SJSA1 (cell line): Measurements from ENCODE around the gene COL13A1. TPM values are rescaled to one million over a fixed set of nuclear protein-coding genes. Genes with fewer than 3 reads are reported as not detected.

Experiments
- DNase-seq, 2 experiments: peaks; one replicate each; pipeline ENCODE4 v3.0.0-alpha.2; 2015 to 2020; ENCODE audit warnings: low spot score in 2 of 2, low read depth in 1 of 2
- H3K27ac ChIP-seq: fragments of 250-450 bp; sonication (Bioruptor Pico); 2 replicates; pipeline ENCODE4 v1.5.1; 2020; ENCODE audit warnings: mild to moderate bottlenecking, moderate library complexity
- H3K27me3 ChIP-seq: fragments of 250-450 bp; sonication (Bioruptor Pico); replicated peaks from 2 replicates; pipeline ENCODE4 v1.5.1; 2020; ENCODE audit warnings: mild to moderate bottlenecking, moderate library complexity
- H3K36me3 ChIP-seq: fragments of 250-450 bp; sonication (Bioruptor Pico); 2 replicates; pipeline ENCODE4 v1.5.1; 2020; ENCODE audit warnings: mild to moderate bottlenecking
- H3K4me1 ChIP-seq: fragments of 250-450 bp; sonication (Bioruptor Pico); replicated peaks from 2 replicates; pipeline ENCODE4 v1.6.1; 2021; ENCODE audit warnings: mild to moderate bottlenecking
- H3K4me3 ChIP-seq: fragments of 250-450 bp; sonication (Bioruptor Pico); 2 replicates; pipeline ENCODE4 v1.5.1; 2020; ENCODE audit warnings: mild to moderate bottlenecking
- H3K9me3 ChIP-seq: fragments of 250-450 bp; sonication (Bioruptor Pico); replicated peaks from 2 replicates; pipeline ENCODE4 v1.5.1; 2020; ENCODE audit warnings: mild to moderate bottlenecking
- total RNA-seq: library from RNA; depleted of rRNA; stranded (reverse); fragments of >200 nt; shearing (Covaris generic); gene quantifications from 2 replicates; pipeline ENCODE4 v1.2.3, GENCODE V29; 2014; rRNA removed

Gene COL13A1
- total RNA-seq, result 74.8 and 95.4 TPM in 2 replicates

GRCh38 chr10:69801434-69802315 lies at the start of gene COL13A1:
COL13A1 (plus strand) TSS chr10:69801906; CDS start chr10:69802424, 518 bp downstream.
- H3K27ac ChIP-seq, result peak within 1 kb of the TSS; percentile 51

GRCh38 chr10:69752479-69752878 lies 49.2 kb upstream of the COL13A1 start:
- no peak for DNase-seq
- no peak overlapping the region for H3K4me3 ChIP-seq
- peaks cover 7% of the 10 kb centered on the region for H3K4me1 ChIP-seq

More at GRCh38 chr10:69801434-69802315, at the start of gene COL13A1:
- Histone ChIP-seq H3K4me3 (peak within 1 kb of the TSS; percentile 75), H3K9me3 (no peaks in the 10 kb centered on the region), H3K27me3 (no peaks in the 10 kb centered on the region), H3K4me1 (peaks cover 43% of the 10 kb centered on the region), H3K36me3 (peaks cover 16% of the 10 kb centered on the region; the same call in 1 of the 2 replicates)
- DNase-seq, result peak; percentile 87 to 90

GRCh38 chr10:69756279-69756678 lies 45.4 kb upstream of the COL13A1 start:
- no peak for DNase-seq
- peaks cover 8% of the 10 kb centered on the region for H3K4me1 ChIP-seq
- no peak overlapping the region for H3K27ac ChIP-seq
- H3K4me3 ChIP-seq, result no peak overlapping the region
- H3K27me3 ChIP-seq, result no peaks in the 10 kb centered on the region
- H3K9me3 ChIP-seq, result no peaks in the 10 kb centered on the region
- no peaks in the 10 kb centered on the region for H3K36me3 ChIP-seq

More at GRCh38 chr10:69752479-69752878, 49.2 kb upstream of the COL13A1 start:
- no peak overlapping the region for H3K27ac ChIP-seq
- H3K27me3 ChIP-seq, result no peaks in the 10 kb centered on the region
- no peaks in the 10 kb centered on the region for H3K9me3 ChIP-seq
- no peaks in the 10 kb centered on the region for H3K36me3 ChIP-seq

- Histone ChIP-seq H3K27me3 (no peaks in the 10 kb centered on the region), H3K27ac (no peak overlapping the region), H3K4me1 (peaks cover 8% of the 10 kb centered on the region)
These were observed 44.5 kb upstream of the COL13A1 start for GRCh38 chr10:69757206-69757552.

GRCh38 chr10:69757553-69758309 lies 44.0 kb upstream of the COL13A1 start:
- H3K9me3 ChIP-seq, result no peaks in the 10 kb centered on the region
- peak; percentile 44 to 60 for DNase-seq
- no peaks in the 10 kb centered on the region for H3K36me3 ChIP-seq
- no peak overlapping the region for H3K27ac ChIP-seq
- no peaks in the 10 kb centered on the region for H3K27me3 ChIP-seq
- no peak overlapping the region for H3K4me3 ChIP-seq
- H3K4me1 ChIP-seq, result peaks cover 8% of the 10 kb centered on the region

More at GRCh38 chr10:69757206-69757552, 44.5 kb upstream of the COL13A1 start:
- H3K4me3 ChIP-seq, result no peak overlapping the region
- DNase-seq, result no peak
- no peaks in the 10 kb centered on the region for H3K9me3 ChIP-seq
- no peaks in the 10 kb centered on the region for H3K36me3 ChIP-seq

GRCh38 chr10:69758310-69758728 lies 43.4 kb upstream of the COL13A1 start:
- Histone ChIP-seq H3K4me1 (peaks cover 8% of the 10 kb centered on the region), H3K4me3 (no peak overlapping the region), H3K27ac (no peak overlapping the region), H3K9me3 (no peaks in the 10 kb centered on the region), H3K36me3 (no peaks in the 10 kb centered on the region), H3K27me3 (no peaks in the 10 kb centered on the region)
- no peak for DNase-seq

- no peak for DNase-seq
- Histone ChIP-seq H3K4me3 (no peak overlapping the region), H3K4me1 (peaks cover 8% of the 10 kb centered on the region), H3K9me3 (no peaks in the 10 kb centered on the region), H3K36me3 (no peaks in the 10 kb centered on the region), H3K27ac (no peak overlapping the region), H3K27me3 (no peaks in the 10 kb centered on the region)
These were observed 42.1 kb upstream of the COL13A1 start for GRCh38 chr10:69759641-69760040.

GRCh38 chr10:69760072-69760471 lies 41.6 kb upstream of the COL13A1 start:
- no peak overlapping the region for H3K4me3 ChIP-seq
- H3K9me3 ChIP-seq, result no peaks in the 10 kb centered on the region
- peaks cover 8% of the 10 kb centered on the region for H3K4me1 ChIP-seq
- H3K27me3 ChIP-seq, result no peaks in the 10 kb centered on the region
- H3K27ac ChIP-seq, result no peak overlapping the region
- DNase-seq, result no peak
- no peaks in the 10 kb centered on the region for H3K36me3 ChIP-seq

GRCh38 chr10:69761320-69761719 lies 40.4 kb upstream of the COL13A1 start:
- no peak overlapping the region for H3K27ac ChIP-seq
- H3K9me3 ChIP-seq, result no peaks in the 10 kb centered on the region
- no peaks in the 10 kb centered on the region for H3K36me3 ChIP-seq
- no peaks in the 10 kb centered on the region for H3K27me3 ChIP-seq
- H3K4me3 ChIP-seq, result no peak overlapping the region
- peaks cover 8% of the 10 kb centered on the region for H3K4me1 ChIP-seq
- DNase-seq, result no peak

GRCh38 chr10:69766161-69766910 lies 35.4 kb upstream of the COL13A1 start:
- Histone ChIP-seq H3K9me3 (no peaks in the 10 kb centered on the region), H3K27me3 (no peaks in the 10 kb centered on the region), H3K4me1 (peaks cover 21% of the 10 kb centered on the region), H3K4me3 (no peak overlapping the region), H3K36me3 (no peaks in the 10 kb centered on the region), H3K27ac (no peak overlapping the region)
- DNase-seq, result no peak

GRCh38 chr10:69767793-69768192 lies 33.9 kb upstream of the COL13A1 start:
- no peak overlapping the region for H3K27ac ChIP-seq
- no peaks in the 10 kb centered on the region for H3K9me3 ChIP-seq
- no peaks in the 10 kb centered on the region for H3K36me3 ChIP-seq
- no peaks in the 10 kb centered on the region for H3K27me3 ChIP-seq
- peaks cover 21% of the 10 kb centered on the region for H3K4me1 ChIP-seq
- DNase-seq, result no peak
- no peak overlapping the region for H3K4me3 ChIP-seq

GRCh38 chr10:69768386-69768785 lies 33.3 kb upstream of the COL13A1 start:
- H3K27ac ChIP-seq, result peak overlapping the region; percentile 89

GRCh38 chr10:69769395-69769992 lies 32.2 kb upstream of the COL13A1 start:
- Histone ChIP-seq H3K27me3 (no peaks in the 10 kb centered on the region), H3K4me1 (peaks cover 21% of the 10 kb centered on the region), H3K36me3 (no peaks in the 10 kb centered on the region), H3K27ac (peak overlapping the region; percentile 89), H3K4me3 (no peak overlapping the region), H3K9me3 (no peaks in the 10 kb centered on the region)
- DNase-seq, result peak; percentile 93 to 94

More at GRCh38 chr10:69768386-69768785, 33.3 kb upstream of the COL13A1 start:
- no peaks in the 10 kb centered on the region for H3K27me3 ChIP-seq
- DNase-seq, result no peak
- H3K9me3 ChIP-seq, result no peaks in the 10 kb centered on the region
- peaks cover 21% of the 10 kb centered on the region for H3K4me1 ChIP-seq
- H3K4me3 ChIP-seq, result no peak overlapping the region
- H3K36me3 ChIP-seq, result no peaks in the 10 kb centered on the region
